Astrocyte of the spinal cord (primary cell): ENCODE measurements around the gene METTL1.

Experiments
- DNase-seq: peaks from one replicate; pipeline ENCODE4 v3.0.0; 2011; ENCODE audit warnings: low read depth, low spot score
- H3K4me3 ChIP-seq: 2 replicates; pipeline ENCODE4 v1.5.1; 2011; ENCODE audit warnings: low read depth, mild to moderate bottlenecking, low read length, moderate library complexity
- CTCF ChIP-seq: IDR thresholded peaks from 2 replicates; pipeline ENCODE4 v1.5.1; 2012; ENCODE audit warnings: low read depth, mild to moderate bottlenecking, low read length, inconsistent platforms
- in situ Hi-C: cut with HindIII; loops from 2 replicates; pipeline ENCODE4 v1.10.0; 2017; ENCODE audit warnings: low sequenced_read_pairs

Gene METTL1

GRCh38 chr12:57750561-57751431 lies 21.1 kb downstream of the METTL1 start:
- H3K4me3 ChIP-seq = peak overlapping the region; percentile 94
- no peak for DNase-seq
- no peak for TF ChIP-seq CTCF
- in situ Hi-C loops = no loop called here

DNA sequence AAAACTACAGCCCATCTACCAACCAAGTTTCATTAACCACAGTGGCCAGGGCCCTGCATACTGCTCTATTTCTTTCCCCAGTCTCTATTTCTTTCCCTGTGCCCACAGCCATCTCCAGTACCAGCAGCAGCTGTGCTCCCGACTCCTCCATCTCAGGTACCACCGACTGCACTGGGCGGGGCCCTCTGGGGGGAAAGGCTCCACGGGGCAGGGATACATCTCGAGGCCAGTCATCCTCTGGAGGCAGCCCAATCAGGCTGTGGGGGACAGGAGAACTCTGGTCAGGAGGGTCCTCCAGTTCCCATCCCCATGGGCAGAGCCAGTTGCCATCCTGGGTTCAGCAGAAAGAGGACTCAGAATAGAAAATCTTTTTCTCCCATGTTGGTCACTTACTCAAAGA lies 22.8 kb downstream of the METTL1 start:
- TF ChIP-seq CTCF = no peak
- DNase-seq = no peak
- no peak overlapping the region for H3K4me3 ChIP-seq
- in situ Hi-C loops = no loop called here

DNA sequence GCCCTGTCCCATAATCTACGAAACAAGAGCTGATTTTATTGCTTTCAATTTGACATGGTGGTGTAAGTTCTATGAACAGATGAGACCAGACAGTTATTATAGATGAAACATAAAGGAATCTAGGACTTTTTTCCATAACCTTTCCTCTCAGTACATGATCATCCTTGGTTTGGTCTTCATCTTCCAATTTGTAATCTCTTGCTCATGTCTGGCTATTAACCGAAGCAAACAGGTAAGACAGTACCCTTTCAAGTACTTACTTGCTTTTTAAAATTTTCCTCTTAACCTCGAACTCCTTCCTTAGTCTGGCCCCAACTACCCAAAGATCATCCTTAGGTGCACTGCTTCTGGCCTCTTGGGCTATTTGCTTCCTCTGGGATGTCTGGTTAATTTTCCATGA lies 25.9 kb downstream of the METTL1 start:
- peak overlapping the region; percentile 95 for H3K4me3 ChIP-seq
- TF ChIP-seq CTCF = no peak
- in situ Hi-C loops = no loop called here
- no peak for DNase-seq

- no peak for TF ChIP-seq CTCF
- in situ Hi-C loops = no loop called here
- peak overlapping the region; percentile 95 for H3K4me3 ChIP-seq
- no peak for DNase-seq
Observed at GRCh38 chr12:57745485-57745881, 26.4 kb downstream of the METTL1 start.

DNA sequence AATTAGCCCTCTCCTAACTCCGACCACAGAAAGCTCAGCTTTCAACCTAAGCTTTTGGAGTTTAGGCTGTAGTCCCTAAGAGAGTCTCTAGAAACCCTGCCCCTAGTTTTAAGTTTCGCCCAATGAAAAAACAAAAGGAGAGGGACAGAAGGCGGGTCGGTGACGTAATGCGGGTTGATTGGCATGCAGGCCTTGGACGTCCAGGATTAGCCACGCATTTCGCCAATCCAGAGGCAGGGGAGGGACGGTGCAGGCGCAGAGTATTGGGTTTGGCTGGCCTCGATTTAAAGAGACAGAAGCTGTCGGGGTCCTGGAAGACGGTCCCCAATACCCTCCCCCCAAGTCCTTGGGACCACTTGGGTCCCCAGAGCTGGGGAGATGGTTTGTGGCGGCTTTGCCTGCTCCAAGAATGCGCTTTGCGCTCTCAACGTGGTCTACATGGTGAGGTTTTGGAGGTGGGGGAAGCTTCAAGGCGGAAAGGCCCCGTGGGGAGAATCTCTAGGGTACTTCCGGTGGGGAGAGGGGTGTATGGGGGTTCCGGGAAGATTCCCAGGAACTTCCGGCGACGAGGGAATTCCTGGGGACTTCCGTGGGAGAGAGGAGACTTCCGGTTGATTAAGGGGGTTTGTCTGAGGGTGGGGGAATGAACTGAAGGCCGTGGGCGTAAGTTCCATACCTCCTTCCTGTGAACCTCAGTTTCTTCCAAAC lies 27.0 kb downstream of the METTL1 start, which contains the start of gene TSPAN31:
TSS of gene TSPAN31 (plus strand) at position 263 of the 708 bp plus-strand sequence. CDS start at position 379, 116 bp downstream.
- peak within 1 kb of the TSS; percentile 95 for H3K4me3 ChIP-seq
- in situ Hi-C loops = no loop called here
- no peak for TF ChIP-seq CTCF
- peak; percentile 98 for DNase-seq

GRCh38 chr12:57744194-57744776 lies 27.6 kb downstream of the METTL1 start:
- in situ Hi-C loops = no loop called here
- H3K4me3 ChIP-seq = peak overlapping the region; percentile 95
- no peak for TF ChIP-seq CTCF
- DNase-seq = no peak
